AG20443 (cell line): ENCODE results near the gene SLC18B1.
"Not testable (repeated sequence)": the region's sequence is repeated elsewhere in the genome, so short reads cannot be mapped to it uniquely, and the experiment has no call there.

ENCODE experiments used
- DNase-seq: peaks from one replicate; pipeline ENCODE4 v3.0.0; 2012; ENCODE audit warnings: low spot score, mixed read lengths

SLC18B1 gene

DNA sequence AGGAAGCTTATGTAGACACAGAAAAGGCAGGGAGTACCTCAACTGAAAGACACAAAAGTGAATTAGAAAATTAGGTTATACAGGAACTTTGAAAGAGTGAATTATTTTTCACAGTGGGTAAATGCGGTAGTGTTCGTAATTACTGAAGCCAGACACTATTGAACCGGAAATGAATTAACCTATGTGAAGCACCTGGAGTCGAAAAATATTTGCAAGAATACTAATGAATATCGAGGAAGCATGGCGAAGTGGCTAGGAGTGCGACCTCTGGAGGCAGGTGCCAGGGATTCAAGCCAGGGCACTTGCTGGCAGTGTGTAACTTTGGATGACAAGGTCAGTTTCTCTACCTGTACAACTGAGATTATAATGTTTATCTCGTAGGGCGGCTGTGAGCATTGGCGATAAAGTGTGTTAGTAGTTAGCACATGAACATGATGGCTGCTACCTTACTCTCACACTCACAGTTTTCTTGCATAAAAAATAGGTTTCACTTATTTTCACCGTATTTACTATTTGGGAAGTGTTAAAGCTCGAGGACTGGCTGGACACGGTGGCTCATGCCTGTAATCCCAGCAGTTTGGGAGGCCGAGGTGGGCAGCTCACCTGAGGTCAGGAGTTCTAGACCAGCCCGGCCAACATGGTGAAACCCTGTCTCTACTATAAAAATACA is 567 bp upstream of the SLC18B1 start:
- peak; percentile 67 for DNase-seq

DNA sequence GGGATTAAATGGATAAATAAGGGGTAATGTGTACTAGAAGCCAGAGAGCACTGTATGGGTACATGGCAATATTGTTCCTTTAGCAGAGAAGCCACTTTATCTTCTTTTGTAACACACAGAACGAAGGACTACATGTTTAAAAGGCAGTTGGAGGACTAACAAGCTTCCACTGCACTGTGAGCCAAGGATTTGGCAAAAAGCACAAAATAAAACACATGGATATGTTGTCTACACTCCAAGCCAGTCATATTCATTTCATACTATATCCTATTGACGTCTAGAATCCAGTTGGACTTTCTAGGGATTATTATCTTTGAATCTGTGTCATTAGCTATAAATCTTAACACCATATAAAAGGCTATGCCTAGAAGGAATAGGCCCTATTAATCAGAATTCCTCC is 3.0 kb downstream of the SLC18B1 start:
- no peak for DNase-seq

GRCh38 chr6:132792510-132792909 is 5.9 kb downstream of the SLC18B1 start:
- no peak for DNase-seq

GRCh38 chr6:132790450-132790849 is 8.0 kb downstream of the SLC18B1 start:
- no peak for DNase-seq

GRCh38 chr6:132789396-132789776 is 9.1 kb downstream of the SLC18B1 start:
- DNase-seq, result no peak

DNA sequence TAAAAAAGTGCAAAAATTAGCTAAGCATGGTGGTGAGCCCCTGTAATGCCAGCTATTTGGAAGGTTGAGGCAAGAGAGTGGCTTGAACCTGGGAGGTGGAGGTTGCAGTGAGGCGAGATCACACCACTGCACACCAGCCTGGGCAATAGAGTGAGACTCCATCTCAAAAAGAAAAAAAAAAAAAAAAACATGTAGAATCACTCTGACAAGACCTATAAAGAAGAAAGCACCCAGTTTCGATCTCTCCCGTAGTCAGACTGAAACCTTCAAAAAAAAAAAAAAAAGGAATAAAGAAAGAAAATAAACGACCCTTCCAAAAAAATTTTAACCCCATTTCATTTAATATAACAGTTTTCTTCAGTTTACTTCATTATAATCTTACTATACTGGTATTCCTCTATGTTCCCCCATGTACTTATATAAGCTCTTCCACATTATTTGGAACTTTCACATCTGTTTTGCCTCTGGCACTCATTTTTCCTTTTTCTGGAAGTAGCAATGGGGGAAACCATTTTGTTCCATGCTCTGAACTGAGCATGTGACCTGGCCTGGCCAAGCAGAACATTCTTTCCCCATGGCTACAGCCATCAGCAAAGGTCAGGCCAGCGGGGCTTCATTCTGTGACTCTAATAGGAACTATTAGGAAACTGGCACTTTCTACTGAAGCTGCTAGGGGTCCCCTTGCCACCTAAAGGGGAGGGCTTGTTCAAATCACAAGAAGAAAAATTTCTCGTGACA is 9.6 kb downstream of the SLC18B1 start:
- no peak for DNase-seq

- DNase-seq, result no peak
These were observed 12.5 kb downstream of the SLC18B1 start for GRCh38 chr6:132785936-132786335.

GRCh38 chr6:132780770-132781371 is 17.6 kb downstream of the SLC18B1 start:
- peak; percentile 55 for DNase-seq

DNA sequence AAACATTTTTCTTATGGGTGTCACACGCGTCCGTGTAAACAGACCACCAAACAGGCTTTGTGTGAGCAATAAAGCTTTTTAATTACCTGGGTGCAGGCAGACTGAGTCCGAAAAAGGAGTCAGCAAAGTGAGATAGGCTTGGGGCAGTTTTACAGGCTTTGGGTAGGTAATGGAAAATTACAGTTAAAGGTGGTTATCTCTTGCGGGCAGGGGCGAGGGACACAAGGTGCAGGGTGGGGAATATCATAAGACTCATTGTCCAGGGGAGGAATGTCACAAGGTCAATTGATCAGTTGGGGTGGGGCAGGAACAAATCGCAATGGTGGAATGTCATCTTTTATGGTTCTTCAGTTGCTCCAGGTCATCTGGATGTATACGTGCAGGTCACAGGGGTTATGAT is 20.6 kb downstream of the SLC18B1 start:
- not testable (repeated sequence) for DNase-seq

DNA sequence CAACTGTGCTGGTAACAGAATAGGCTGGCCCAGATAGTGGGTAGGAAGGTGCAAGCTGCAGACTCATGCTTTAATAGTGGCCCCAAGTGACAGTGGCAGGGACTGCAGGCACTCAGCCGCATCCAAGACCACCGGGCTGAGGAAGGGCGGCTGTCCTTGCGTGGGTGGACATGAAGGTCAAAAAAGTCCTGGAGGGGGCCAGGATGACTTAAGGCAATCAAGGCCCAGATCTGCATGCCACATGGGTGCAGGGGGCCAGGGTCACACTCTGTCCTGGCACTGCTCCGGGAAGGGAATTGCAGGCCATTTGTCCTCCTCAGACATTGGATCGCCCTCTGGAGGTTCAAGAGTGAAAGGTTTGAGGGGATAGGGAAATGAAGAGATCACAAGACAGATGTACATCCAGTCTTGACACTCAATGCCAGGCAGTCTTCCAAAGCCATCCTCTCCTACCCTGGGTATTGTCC is 30.4 kb downstream of the SLC18B1 start:
- peak; percentile 13 for DNase-seq

GRCh38 chr6:132765560-132765959 is 32.9 kb downstream of the SLC18B1 start:
- DNase-seq, result no peak

DNA sequence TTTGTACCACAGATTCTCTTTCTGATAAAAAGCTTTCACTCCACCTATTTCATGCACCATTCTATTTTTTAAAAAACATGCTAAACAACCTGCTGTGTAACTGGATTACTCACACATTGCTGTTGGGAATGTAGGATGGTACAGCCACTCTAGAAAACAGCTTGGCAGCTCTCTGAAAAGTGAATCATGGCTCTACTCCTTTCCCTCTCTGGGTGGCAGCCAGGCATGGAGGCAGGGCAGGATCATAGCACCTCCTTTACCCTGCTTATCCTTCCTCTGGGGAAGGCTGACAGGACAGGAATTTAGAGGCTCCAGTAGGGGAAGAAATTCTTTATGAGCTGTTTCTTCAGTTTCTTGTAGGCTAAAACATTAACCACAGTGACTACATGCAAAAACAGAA is 34.1 kb downstream of the SLC18B1 start:
- peak; percentile 71 for DNase-seq

- peak; percentile 7 for DNase-seq
These were observed 35.2 kb downstream of the SLC18B1 start for GRCh38 chr6:132763269-132763668.

DNA sequence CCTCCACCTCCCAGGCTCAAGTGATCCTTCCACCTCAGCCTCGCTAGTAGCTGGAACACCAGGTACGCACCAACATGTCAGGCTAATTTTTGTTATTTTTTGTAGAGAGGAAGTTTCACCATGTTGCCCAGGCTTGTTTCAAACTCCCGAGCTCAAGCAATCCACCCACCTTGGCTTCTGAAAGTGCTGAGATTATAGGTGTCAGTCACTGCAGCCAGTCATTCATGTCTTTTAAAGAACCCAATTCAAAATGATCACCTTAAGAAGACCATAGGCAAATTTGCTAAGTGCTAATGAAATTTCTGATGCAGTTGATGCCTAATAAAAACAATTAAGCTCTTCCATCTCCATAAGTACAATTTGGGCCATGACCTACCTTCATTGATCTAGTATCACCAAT is 38.2 kb downstream of the SLC18B1 start:
- DNase-seq, result no peak

DNA sequence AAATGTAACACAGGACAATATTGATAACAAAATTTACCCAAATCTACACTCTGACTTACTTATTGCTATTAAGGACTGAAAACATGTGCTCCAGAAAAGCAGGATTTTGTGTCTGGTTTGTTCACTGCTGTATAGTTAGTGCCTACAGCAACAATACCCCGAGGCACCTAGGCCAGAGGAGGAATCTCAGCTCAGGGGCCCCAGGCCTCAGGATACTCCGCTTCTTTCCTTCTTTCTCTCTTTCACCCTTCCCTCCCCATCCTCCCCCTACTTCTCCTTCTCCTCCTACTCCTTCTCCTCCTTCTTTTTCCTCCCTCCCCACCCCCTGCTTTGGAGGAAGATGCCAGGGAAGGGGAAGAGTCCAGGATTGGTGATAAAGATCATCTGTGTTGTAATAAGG is 39.7 kb downstream of the SLC18B1 start:
- DNase-seq, result no peak

DNA sequence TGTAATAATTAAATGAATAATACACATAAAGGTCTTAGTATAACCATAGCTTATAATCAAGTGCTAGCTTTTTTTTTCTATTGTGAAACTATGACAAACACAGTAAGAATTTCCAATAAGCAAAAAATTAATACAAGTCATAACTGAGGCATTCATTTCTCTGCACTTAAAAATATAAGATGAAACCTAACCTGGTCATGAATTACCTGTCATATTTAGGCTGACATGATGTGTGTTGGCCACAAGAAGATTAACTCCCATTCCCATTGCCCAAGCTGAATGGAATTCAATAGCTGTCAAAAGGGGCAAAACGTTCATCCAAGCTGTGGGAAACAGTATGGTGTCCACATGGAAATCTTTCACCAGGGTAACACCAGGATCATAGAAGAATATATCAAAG is 46.2 kb downstream of the SLC18B1 start:
- DNase-seq, result no peak

GRCh38 chr6:132751828-132752227 is 46.6 kb downstream of the SLC18B1 start:
- DNase-seq, result no peak

DNA sequence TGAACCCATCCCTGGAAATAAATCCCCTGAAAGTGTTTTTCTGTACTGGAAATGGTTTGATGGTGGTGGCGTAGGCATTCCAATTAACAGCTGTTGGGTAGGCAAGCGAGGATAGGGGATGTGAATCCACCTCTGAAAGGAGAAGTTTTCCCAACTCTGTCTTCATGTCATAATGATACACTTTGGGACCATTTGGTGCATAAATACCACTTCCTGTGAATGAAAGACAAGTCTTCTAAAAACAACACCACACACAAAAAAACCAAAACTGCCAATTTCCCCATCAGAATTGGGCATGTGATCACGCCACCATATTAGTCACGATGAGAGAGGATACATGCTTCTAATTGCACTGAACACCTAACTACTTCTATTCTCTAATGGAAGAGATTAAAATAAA is 47.1 kb downstream of the SLC18B1 start:
- no peak for DNase-seq

DNA sequence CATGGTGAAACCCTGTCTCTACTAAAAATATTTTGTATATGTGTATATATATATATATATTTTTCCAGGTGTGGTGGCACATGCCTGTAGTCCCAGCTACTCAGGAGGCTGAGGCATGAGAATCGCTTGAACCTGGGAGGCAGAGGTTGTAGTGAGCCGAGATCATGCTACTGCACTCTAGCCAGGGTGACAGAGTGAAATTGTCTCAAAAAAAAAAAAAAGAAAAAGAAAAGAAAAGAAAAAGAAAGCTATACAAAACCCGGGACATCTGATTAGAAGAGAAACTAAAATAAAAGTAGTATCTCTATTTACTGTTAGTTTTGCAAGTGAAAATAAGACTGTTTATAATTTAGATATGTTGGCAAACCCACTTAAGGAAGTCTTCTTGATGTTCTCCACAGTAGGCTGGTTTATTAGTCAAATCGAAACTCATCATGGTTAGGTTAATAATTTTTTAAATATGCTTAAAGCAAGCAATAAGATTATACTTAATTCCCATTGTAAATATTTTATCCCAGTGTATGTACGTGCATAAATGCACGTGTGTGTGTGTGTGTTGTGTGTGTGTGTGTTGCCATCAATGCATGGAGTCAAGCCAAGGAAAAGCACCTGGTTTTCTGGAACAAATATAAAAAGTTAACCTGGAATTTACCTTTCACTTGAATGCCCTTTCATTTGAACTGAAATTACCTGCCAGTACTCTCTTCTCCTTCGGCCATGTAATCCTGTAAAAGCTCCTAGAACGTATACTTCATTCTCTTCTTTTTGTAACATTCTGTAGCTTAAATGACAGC is 47.8 kb downstream of the SLC18B1 start:
- no peak for DNase-seq

- no peak for DNase-seq
These were observed 49.3 kb downstream of the SLC18B1 start for GRCh38 chr6:132749111-132749510.

DNA sequence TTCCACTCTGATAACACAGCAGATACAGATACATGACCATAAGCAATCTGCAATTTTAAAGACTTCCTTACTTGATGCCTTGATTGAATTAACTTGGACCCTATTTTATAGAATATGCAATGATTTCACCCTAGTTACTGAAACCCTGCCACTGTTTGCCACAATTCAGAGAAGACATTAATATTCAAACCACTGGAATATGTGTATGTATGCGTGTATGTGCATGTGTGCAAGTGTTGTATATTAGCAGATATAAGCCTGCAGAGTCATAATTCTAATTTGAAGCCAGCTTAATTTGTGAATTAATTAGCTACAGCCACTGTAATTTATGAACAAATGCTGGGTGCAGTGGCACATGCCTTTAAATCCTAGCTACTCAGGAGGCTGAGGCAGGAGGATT is 50.0 kb downstream of the SLC18B1 start:
- DNase-seq, result no peak

DNA sequence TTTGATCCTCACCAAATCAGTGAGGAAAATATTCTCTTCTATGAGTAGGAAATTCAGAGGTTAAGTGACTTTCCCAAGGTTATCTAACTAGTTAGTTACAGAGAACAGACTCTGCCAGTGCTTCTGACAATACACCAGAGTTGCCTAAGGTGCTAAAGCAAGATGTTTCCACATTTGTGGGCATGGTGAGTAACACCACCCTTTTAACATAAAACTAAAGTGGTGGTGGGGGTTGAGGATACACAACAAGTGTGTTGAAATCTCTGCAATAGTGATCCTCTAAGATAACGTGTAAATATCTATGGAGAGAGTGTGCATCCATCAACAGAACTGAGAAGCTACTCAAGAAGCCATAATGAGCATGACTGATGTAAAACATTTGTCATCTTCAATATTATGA is 52.4 kb downstream of the SLC18B1 start:
- no peak for DNase-seq

GRCh38 chr6:132742495-132742894 is 55.9 kb downstream of the SLC18B1 start:
- DNase-seq, result no peak
